T-helper 9 cell (primary cell): ENCODE results near the gene NRAP.

ENCODE experiments used
- DNase-seq: peaks from one replicate; pipeline ENCODE4 v3.0.0-alpha.2; 2020

NRAP gene

DNA sequence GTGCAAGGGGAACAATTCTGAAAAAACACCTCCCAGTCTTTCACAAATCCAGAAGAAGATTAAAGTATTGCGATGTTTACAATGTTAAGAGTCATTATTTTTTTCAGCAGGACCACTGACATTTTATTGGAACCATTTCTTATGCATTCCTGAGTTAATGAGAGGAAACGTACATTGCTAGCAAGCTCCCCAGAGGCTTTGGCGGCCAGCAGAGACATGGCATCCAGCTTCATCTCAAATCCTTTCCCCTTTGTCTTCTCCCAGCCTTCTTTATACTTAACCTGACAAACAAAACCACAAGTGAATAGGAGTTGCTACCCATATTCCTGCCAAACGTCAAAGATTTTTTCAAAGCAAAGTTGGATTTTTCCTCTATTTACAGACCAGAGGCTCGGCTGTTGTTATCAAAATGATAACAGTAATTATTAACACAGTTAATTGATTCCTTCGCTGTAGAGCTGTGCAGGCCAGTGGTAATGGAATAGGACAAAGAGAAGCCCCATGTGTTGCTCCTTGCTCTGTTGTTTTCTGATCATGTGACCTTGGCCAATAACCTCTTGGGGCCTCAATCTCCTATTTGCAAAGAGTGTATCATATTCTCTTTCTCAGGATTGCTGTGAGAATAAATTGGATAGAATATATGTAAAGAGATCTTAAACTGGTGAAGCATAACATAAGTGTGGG is 32.0 kb downstream of the NRAP start:
- DNase-seq = no peak

DNA sequence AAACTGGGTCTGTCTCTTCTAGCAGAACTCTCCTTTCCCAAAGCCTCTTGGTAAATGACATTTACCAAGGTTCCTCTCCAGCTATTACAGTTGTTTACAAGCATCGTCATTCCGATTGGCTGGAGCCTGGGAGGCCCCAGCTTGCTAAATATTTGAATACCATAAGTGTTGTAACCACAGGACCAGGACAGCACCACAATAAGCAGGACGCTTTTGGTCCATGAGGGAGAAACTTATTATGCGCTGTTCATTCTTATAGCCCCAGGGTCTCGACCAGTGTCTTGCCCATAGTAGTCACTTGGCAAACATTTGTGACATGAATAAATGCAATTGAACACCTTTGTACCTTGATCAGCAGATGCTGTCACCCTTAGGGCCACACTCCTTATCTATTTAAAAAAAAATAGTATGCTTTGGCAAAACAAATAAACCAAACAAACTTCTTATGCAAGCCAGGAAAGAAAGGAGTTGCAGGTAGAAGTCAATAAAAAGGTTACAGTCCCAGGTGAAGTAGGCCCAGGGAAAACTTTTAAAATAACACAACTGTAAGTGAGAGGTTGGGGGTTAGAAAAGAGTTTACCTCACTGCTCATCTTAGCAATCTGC is 32.8 kb downstream of the NRAP start:
- DNase-seq = no peak

DNA sequence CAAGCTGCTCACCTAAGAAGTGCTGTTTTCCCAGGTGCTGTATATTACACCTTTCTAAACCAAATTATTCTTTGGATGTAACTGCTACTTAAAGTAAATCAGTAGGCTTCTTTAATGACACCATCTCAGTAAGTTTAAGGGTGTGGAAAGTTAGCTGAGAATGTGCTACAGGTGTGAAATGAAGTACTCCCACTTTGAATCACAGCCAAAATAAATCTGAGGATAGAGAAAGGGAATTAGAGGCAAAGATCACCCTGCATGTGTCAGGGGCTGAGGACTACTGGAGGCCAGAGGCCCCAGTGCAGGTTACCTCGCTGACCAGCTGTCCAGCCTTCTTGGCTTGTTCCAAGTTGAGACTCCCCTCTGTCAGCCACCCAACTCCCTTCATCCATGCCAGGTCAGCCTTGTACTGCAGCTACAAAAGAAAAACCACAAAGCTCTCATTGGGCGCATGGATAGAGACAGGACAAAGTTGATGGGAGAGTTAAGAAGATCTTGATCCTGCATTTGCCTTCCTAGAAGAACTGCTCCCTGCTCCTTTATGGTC is 35.2 kb downstream of the NRAP start:
- DNase-seq = no peak

DNA sequence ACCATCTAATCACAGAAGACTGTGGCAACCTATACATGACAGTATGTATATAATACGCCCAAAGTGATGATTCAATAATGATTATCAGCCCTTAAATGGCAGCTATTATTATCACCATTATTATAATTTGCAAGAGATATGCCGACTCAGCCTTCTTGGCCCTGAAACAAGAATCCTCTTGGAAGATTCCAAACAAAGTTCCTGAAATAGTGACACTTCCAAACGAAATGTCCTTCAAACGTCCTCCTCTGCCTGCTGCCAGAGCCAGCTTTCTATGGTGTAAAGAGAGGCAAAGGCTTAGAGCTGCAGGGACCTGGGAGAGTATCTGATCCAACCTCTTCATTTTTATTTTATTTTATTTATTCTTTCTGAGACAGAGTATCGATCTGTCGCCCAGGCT is 36.0 kb downstream of the NRAP start:
- DNase-seq = no peak

DNA sequence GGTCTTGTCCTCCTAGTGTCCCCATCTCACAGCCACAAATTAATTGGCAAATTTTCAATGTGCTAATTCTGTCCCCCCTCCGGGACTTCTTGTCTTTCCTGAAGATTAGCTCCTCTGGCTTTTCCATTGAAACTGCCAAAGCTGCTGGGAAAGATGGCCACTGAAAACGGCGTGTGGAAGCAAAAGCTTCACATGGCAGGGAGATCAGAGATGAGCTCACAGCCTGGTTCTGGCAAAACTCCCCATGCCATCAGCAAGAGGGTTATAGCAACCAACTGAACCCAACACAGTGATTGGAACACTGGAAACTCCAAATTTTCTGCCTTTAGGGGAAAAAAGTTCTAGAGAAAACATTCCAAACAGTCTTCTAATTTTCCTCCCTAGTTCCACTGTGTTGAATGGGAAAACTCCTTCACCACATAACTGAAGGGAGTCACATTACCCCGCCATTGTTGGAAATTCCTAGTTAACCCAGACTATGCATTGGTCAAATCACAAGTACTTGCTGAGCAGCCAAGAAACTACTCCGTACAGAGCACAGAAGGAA is 37.0 kb downstream of the NRAP start:
- no peak for DNase-seq

DNA sequence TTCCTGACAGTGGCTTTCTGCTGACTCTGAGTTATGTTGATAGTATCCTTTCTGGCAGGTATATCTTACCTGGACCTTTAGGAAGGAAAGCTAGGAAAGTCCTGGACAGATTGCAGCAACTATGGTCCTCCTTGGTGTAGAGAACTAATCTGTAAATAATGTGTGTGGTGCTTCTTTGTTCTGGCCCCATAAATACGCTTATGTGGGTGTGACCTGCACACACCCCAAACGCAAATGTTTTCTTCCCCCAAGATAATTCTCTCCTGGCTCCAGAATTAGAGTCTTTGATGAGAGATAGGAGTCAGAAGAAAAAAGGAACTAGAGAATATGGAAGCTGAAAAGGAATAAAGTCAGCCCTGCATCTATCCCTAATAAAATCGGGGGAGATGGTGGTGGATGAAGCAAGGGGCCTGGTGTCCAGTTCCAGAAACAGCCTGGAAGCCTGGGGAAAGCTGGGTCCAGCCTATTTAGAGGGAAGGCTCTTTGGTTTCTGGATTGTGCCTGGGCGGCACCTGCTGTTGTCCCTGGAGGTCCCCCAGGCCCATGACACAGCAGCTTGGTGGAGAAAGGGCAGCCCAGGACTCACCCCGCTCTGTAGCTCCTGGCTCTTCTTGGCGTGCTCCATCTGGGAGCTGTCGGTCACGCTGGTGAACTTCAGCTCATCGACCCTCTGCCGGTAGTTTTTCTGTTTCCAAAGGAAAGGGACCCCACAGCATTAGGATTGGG is 38.2 kb downstream of the NRAP start:
- DNase-seq = no peak

DNA sequence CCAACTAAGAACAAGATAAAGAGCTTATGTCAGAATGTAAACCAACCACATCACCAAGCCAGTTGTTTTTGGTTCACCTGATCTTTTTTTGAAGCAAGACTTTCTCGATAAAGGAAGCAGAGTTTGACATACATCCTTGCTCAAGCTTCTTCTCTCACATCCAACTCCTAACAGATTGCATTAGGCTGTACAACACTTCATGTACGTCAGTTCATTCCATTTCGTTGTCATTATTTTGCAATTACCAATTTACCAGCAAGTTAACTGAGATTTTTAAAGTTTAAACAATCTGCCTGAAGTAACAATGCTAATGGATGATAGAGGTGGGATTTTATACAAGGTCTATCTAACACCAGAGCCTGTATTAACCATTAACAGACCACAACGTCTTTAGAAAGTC is 41.0 kb downstream of the NRAP start:
- no peak for DNase-seq

DNA sequence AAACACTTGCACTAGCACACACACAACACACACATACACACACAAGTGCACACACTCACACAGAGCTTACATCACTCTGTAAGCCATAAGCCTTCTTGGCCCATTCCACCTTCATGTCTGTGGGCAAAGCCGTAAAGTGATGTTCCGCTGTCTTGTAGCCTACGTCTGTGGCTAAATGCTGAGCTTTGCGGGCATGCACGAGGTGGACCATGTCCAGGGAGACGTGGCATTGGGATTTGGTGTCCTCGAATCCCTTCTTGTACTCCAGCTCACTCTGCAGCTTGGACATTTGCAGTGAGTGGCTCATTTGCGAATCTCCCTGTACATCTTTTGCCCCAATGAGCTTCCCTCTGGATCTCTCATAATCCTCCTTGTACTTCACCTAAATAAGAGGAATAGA is 42.0 kb downstream of the NRAP start:
- DNase-seq = no peak

DNA sequence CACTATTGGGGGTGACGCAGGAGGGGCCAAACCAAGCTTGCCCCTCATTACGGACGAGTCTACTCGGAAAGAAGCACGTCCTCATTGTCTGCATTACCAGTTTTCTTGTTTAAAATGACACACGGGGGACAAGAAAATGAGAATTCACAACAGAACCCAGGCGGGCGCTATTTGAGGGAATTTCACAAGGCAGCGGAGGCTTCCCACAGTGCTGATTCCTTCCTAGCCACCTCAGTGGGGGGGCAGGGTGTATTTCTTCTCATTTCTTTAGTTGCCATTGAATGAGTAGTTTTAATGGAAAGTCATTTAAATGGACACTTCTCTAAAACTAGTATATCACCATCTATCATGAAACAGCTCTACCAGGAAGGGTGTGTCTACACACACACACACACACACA is 42.9 kb downstream of the NRAP start:
- no peak for DNase-seq

DNA sequence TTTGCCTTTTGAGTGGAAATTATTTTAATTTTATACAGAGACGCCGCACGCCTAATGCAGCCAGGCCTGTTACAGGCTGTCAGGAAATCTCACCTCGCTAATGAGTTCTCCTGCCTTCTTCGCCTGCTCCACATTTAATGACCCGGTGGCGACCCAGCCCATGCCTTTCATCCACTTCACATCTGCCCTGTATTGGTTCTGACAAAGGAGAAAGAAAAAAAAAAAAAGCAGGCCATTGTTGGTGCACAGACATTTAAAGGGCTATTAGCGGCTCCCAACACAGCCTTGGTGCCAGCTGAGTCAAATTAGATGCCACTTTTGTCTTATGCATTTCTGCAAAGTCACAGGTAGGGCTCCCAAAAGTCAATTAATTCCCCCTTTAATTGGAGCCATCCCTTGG is 43.3 kb downstream of the NRAP start:
- no peak for DNase-seq

DNA sequence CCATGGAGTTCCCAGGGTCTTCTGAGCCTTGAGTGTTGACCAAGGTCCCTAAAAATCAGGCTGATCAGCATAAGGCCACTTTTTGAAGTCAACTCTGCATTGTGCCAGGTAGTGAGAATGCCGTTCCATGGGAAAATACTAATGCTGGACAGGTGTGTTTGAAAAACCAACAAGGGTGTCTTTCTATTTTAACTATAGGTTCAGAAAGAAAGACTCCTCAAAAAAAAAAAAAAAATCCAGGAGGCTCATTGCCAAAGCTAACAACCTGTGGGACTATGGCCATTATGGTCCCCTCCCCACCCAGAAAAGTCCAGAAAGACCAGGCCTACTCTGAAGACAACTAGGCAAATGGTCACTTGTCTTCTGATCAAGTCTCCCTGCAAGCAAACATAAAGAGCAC is 44.4 kb downstream of the NRAP start:
- DNase-seq = no peak

DNA sequence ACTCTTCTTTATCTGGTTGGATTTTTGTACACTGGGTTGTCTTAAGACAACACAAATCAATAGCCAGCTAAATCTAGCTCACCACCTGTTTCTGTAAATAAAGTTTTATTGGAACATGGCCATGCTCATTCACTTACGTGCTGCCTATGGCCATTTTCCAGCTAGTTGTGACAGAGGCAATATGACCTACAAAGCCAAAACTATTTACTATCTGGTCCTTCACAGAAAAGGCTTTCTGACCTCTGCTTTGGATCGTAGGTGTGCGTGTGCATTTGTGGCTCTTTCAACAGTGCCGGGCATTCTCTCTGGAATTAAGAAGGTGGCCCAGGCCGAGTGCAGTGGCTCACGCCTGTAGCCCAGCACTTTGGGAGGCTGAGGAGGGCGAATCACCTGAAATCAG is 45.5 kb downstream of the NRAP start:
- no peak for DNase-seq

DNA sequence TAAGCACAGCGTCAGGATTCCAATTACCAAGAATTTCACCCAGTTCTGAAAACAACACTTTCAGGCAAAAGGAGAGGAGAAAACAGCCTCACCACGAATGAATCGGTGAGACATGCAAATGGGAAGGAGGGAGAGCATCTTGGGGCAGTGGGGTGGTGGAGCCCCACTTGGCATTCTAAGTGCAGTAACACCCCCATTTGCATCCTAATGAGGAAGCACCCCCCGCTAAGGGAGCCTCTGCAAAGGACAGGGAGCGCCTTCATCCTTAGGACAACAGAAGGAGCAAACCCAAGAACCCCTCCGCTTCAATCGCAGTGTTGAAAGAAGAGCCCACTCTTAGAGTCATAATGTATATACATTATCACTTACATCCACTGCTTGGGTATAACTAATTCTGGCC is 46.8 kb downstream of the NRAP start:
- DNase-seq = no peak

DNA sequence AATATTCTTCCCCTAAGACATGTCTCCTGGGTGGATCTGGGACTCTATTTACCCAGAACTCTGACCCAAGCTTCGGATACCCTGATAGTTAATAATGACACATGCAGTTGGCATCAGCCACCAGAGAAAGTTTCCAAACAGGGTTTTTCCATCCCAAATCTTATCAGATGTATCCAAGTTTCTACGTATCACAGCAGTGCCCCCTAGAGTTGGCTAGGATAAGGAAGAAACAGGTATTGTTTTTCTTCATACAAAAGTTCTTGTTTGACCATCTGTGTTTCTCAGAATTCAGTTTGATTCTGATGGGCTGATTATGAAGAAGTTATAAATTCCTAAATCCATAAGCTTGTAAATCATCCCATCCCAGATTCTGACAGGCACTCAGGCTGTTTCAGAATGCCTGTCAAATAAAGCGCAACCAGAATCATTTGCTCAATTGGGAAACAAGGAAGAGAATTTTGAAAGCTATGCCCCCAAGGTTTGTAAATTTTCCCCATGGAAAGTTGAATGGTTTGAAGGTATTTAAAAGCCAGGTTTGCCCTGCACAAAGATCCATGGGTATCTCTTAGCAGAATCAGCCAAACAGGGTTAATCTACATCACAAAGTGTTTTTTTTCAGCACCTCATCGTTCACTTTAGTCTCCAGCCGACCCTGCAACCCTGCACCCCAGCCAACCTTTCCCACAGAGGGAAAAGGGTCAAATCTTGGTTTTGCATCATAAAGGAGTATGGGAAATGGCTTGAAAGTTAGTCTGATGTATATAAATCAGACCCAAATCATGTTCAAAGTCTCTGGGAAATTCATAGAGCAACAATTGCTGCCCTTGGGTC is 47.4 kb downstream of the NRAP start:
- no peak for DNase-seq

DNA sequence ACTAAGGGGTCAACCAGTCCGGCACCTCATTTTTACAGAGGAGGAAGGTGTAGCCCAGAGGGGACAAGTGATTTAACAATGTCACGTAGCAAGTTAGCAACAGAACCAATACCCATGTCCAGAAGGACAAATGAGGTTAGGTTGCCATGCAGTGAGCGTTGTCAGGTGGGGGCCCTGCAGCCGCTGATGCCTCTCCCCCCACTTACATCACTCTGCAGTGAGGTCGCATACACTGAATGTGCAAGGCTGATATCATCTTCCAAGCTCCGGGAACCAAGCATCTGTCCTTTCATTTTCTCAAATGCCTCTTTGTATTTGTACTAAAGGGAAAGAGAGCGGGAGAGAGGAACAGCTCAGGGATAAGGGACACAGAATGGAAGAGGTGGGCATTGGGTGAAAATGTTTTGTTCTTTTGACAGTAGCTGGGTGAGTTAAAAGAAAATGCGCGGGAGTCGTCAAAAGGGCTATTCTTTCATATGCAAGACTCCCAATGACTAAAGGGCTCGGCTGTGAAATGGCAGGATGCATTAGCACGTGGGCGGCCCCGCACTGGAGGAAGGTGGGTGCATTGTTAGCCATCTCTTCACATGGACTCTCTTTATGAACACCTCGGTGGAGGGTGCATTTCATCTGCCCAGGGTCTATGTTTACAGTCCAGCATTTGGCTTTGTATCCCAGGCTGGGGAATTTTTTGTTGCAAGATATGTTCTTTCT is 49.7 kb downstream of the NRAP start:
- no peak for DNase-seq

DNA sequence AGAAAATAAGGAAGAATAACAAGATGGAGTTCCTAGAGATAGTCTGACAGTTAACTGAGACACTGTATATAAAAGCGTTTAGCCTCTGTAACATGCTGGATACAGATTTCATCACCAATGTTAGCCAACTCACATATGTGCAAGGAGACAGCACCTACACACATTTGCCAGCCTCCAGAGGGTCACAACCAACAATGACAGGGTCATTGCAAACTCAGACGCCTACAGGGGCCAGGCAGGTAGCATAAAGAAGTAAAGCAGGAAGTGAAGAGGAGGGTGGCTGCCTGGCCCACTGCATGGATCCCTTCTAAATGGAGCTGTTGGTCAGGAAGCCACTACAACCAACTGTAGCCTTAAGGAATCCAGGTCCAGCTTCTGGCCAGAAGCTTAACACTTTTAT is 50.4 kb downstream of the NRAP start:
- no peak for DNase-seq

DNA sequence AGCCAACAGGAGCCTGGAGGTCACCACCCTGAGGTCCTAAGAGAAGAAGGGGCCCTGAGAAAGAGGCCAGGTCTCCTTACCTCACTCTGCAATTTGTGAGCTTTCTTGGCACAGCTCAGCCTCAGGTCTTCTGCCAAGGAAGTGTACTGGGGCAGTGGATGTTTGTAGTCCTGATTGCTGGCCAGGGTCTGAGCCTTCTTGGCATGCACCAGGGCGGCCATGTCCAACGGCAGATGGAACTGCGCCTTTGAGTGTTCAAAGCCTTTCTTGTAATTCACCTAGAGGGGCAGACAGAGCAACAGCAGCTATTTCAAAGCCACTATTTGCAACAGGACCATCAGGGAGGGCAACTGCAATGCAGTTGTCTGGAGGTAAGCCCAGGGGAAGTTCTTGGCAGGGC is 51.7 kb downstream of the NRAP start:
- DNase-seq = no peak

DNA sequence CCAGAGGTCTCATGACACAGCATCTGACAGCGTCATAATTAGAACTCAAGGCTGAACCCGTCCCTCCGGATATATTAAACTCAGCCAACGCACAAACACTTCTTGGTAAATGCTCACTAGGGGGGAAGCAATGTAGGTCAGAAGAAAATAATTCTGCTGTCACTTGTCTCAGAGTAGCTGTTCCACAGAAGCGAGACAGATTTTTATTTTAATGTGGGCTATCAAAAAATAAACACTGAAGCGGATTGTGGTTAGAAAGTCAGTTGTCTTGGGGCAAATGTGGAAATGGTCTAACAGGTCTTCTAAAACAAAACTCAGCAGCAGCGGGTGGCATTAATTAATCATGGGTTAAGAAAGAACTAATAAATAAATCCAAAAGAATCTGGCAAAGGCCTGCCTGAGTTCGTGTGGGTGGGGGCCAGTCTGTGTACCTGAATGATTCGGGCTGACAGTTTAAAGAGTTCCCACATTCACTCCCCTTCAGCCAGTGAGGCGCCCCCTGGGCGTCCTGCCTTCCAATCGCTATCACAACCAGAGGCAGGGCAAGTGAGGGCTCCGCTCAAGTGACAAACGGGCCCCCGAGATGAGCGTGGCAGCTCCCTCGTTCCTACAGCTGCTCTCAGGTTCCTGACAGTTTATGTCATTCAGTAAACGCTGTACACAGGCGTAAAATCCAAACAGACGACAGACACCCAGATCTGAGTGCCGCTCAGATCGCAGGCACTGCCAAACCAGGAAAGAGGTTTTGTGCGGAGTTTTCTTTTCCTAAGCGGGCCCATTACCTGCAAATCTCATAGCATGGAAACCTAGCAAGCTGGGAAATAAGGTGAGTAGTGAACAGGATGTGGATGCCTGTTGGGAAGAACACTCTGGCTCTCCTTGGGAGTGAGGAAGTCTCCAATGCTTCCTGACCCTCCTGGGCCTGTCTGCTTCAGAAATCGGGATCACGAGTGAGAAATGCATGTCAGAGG is 52.9 kb downstream of the NRAP start:
- no peak for DNase-seq

DNA sequence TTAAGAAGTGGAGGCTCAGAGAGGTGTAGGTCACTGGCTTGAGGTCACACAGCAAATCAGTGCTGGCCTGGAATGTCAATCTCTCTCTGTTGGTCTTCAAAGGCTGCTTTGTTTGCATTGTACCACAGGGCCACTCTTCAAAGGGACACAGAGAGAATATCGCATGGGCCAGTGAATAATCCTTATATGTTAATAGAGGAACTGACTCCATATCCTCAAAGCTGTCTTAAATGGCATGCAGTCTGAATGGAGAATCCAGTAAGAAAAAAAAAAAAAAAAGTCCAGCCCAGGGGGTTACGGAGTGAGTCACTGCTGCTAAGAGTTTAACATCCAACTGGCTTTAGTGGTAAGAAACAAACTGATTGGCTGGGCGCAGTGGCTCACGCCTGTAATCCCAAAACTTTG is 54.1 kb downstream of the NRAP start:
- DNase-seq = no peak

DNA sequence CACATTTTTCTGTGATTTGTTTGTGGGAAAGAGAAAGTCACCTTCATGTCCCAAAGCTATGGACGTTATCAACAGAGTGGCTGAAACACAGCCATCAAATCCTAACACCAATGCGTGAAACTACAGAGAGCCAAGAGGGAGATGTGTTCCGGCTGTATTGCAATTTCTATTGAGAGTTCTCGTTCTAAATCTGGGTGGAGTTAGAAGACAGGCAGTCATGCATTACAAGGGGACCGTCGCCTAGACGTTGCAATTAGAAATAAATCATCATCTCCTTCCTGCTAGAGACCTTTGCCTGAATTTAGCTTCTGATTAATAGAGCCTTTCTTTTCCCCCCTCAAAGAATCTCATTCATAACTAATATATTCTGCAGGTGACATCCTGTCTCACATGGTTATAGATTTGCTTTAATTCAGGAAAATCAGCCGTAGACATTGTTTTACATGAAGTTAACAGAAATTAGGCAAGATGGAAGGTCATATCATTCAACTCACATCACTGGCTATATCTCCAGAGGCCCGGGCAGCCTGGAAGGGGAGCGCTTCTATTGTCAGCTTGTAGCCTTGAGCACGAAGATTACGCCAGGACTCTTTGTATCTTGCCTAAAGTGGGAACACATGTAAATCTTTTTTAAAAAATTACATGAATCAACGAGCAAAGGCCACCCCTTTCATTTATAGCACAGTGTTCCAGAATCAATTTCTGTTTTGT is 58.4 kb downstream of the NRAP start:
- DNase-seq = no peak
